ENCODE results near the gene MRPL40. TPM values are rescaled to one million over a fixed set of nuclear protein-coding genes. Genes with fewer than 3 reads are reported as not detected.

Gene MRPL40
- total and polyA plus RNA-seq, 4 donors: 17.0 to 61.4 (median 32.2) TPM

- peaks cover 4 to 15% (median 7%) of the 10 kb centered on the region in 4 donors for H3K36me3 ChIP-seq (ENCODE audit: control insufficient read depth in 4 of 4, insufficient read depth in 4 of 4, low read length in 4 of 4)
- H3K27ac ChIP-seq (ENCODE audit: low read depth in 1 of 2, low read length in 1 of 2): peak overlapping the region; percentile 96 to 99
- H3K9ac ChIP-seq (ENCODE audit: insufficient read depth in 1 of 2, low read length in 2 of 2): peak overlapping the region; percentile 42 to 62
- 1 to 2% methylated on average over 31 of the region's 31 CpGs for WGBS, 2 donors
- no peak for ATAC-seq (ENCODE audit: insufficient read depth, low FRiP score)
- peak in 1 of 3 donors; percentile 32 for DNase-seq
- H3K4me1 ChIP-seq (ENCODE audit: control insufficient read depth in 5 of 5, insufficient read depth in 5 of 5, low read length in 5 of 5): peaks cover 0 to 21% (median 3%) of the 10 kb centered on the region in 5 donors
- peak overlapping the region; percentile 82 for H3K4me3 ChIP-seq
- TF ChIP-seq CTCF (IDR thresholded peaks at IDR 0.05; ENCODE audit: control extremely low read depth, extremely low read depth): no peak
- no peaks in the 10 kb centered on the region for H3K9me3 ChIP-seq (ENCODE audit: control insufficient read depth in 4 of 4, insufficient read depth in 3 of 4, low read length in 3 of 4)
- H3K27me3 ChIP-seq (ENCODE audit: control insufficient read depth in 3 of 3, insufficient read depth in 3 of 3, low read length in 2 of 3): no peaks in the 10 kb centered on the region
Observed at GRCh38 chr22:19478045-19478900, 45.9 kb downstream of the MRPL40 start.

GRCh38 chr22:19478901-19479354 lies 46.6 kb downstream of the MRPL40 start, which contains the start of gene UFD1:
Gene UFD1, minus strand, starts transcription at chr22:19479193. Its CDS starts 108 bp downstream, at chr22:19479085.
- Histone ChIP-seq H3K27me3 (ENCODE audit: control insufficient read depth in 3 of 3, insufficient read depth in 3 of 3, low read length in 2 of 3) (no peaks in the 10 kb centered on the region), H3K4me1 (ENCODE audit: control insufficient read depth in 5 of 5, insufficient read depth in 5 of 5, low read length in 5 of 5) (peaks cover 0 to 21% (median 3%) of the 10 kb centered on the region in 5 donors), H3K27ac (ENCODE audit: low read depth in 1 of 2, low read length in 1 of 2) (peak within 1 kb of the TSS; percentile 96 to 99), H3K9me3 (ENCODE audit: control insufficient read depth in 4 of 4, insufficient read depth in 3 of 4, low read length in 3 of 4) (no peaks in the 10 kb centered on the region), H3K9ac (ENCODE audit: insufficient read depth in 1 of 2, low read length in 2 of 2) (peak within 1 kb of the TSS; percentile 46 to 80), H3K4me3 (peak within 1 kb of the TSS; percentile 82), H3K36me3 (ENCODE audit: control insufficient read depth in 4 of 4, insufficient read depth in 4 of 4, low read length in 4 of 4) (peaks cover 0 to 10% (median 3%) of the 10 kb centered on the region in 4 donors)
- peak; percentile 75 for ATAC-seq (ENCODE audit: insufficient read depth, low FRiP score)
- peak in 2 of 3 donors; percentile 89 for DNase-seq
- WGBS, 2 donors: 0% methylated on average over 36 to 42 of the region's 42 CpGs
- TF ChIP-seq CTCF (IDR thresholded peaks at IDR 0.05; ENCODE audit: control extremely low read depth, extremely low read depth): no peak

GRCh38 chr22:19479355-19480172 lies 47.2 kb downstream of the MRPL40 start, which contains the start of gene CDC45:
Gene CDC45, plus strand, starts transcription at chr22:19479920. Its CDS starts 49 bp downstream, at chr22:19479969.
- DNase-seq (peak; percentile 98 to 99 (median 99)), ATAC-seq (ENCODE audit: insufficient read depth, low FRiP score) (peak; percentile 94)
- 1% methylated on average over 48 to 50 of the region's 50 CpGs for WGBS, 2 donors
- Histone ChIP-seq H3K9me3 (ENCODE audit: control insufficient read depth in 4 of 4, insufficient read depth in 3 of 4, low read length in 3 of 4) (no peaks in the 10 kb centered on the region), H3K36me3 (ENCODE audit: control insufficient read depth in 4 of 4, insufficient read depth in 4 of 4, low read length in 4 of 4) (peaks cover 0 to 8% (median 2%) of the 10 kb centered on the region in 4 donors), H3K4me3 (peak within 1 kb of the TSS; percentile 82), H3K4me1 (ENCODE audit: control insufficient read depth in 5 of 5, insufficient read depth in 5 of 5, low read length in 5 of 5) (peaks cover 0 to 21% (median 3%) of the 10 kb centered on the region in 5 donors), H3K27me3 (ENCODE audit: control insufficient read depth in 3 of 3, insufficient read depth in 3 of 3, low read length in 2 of 3) (no peaks in the 10 kb centered on the region), H3K27ac (ENCODE audit: low read depth in 1 of 2, low read length in 1 of 2) (peak within 1 kb of the TSS; percentile 96 to 99), H3K9ac (ENCODE audit: insufficient read depth in 1 of 2, low read length in 2 of 2) (peak within 1 kb of the TSS; percentile 46 to 80)
- no peak for TF ChIP-seq CTCF (IDR thresholded peaks at IDR 0.05; ENCODE audit: control extremely low read depth, extremely low read depth)
